ENCODE measurements around the gene RELCH. TPM values are rescaled to one million over a fixed set of nuclear protein-coding genes. Genes with fewer than 3 reads are reported as not detected.

Gene RELCH
- total and polyA plus RNA-seq, 2 experiments from 2014 or later: 8.6 to 38.6 TPM

DNA sequence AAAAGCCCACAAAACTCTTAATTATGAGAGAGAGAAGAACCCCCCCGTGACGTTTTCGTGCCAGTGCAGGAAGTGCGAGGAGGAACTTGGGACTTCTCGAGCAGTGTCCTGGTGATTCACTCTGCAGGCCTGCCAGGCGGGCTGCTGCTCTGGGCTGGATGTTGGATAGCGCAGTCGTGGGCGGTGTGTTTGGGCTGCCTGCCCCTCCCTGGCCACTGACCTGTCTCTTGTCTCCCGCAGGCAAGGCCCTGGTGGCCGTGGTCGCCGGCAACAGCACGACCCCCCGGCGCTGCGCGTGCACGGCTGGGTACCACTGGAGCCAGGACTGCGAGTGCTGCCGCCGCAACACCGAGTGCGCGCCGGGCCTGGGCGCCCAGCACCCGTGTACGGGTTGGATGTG lies 167.1 kb downstream of the RELCH start:
- TF ChIP-seq EZH2phosphoT487 (IDR thresholded peaks at IDR 0.05; ENCODE audit: insufficient read depth, low read depth): no peak
- no peak for TF ChIP-seq EZH2 (IDR thresholded peaks at IDR 0.05; ENCODE audit: insufficient read depth, poor library complexity, severe bottlenecking)
- Histone ChIP-seq H3K9me3 (ENCODE audit: low read depth) (no peaks in the 10 kb centered on the region), H3K27ac (no peak overlapping the region), H2AFZ (no peak overlapping the region), H3K9ac (no peak overlapping the region), H3K4me1 (ENCODE audit: insufficient read depth) (no peaks in the 10 kb centered on the region), H3K79me2 (ENCODE audit: insufficient read depth) (no peaks in the 10 kb centered on the region), H3K36me3 (ENCODE audit: low read depth) (no peaks in the 10 kb centered on the region), H3K4me2 (ENCODE audit: unreplicated experiment) (no peak overlapping the region), H3K4me3 (no peak overlapping the region), H3K27me3 (replicated peaks; ENCODE audit: insufficient read depth) (no peaks in the 10 kb centered on the region), H3K9me2 (ENCODE audit: insufficient read depth) (no peaks in the 10 kb centered on the region), H3F3A (ENCODE audit: insufficient read depth) (no peaks in the 10 kb centered on the region), H4K20me1 (ENCODE audit: insufficient read depth) (no peaks in the 10 kb centered on the region)
- in situ Hi-C loops (cut with MboI): no loop called here
- no peak for DNase-seq
- 91 to 92% methylated on average over 29 of the region's 29 CpGs for WGBS, 2 experiments (ENCODE audit: low coverage in 1 of 2, low lambda C conversion rate in 2 of 2, missing lambda C conversion rate in 2 of 2)

- no peaks in the 10 kb centered on the region; the same call in 1 of the 2 replicates for H3K27me3 ChIP-seq (replicated peaks; ENCODE audit: insufficient read depth)
- H4K20me1 ChIP-seq (ENCODE audit: insufficient read depth): no peaks in the 10 kb centered on the region
- no peaks in the 10 kb centered on the region for H3K9me3 ChIP-seq (ENCODE audit: low read depth)
- no peaks in the 10 kb centered on the region for H3F3A ChIP-seq (ENCODE audit: insufficient read depth)
- H3K4me1 ChIP-seq (ENCODE audit: insufficient read depth): no peaks in the 10 kb centered on the region
- no peak overlapping the region for H3K9ac ChIP-seq
- in situ Hi-C loops (cut with MboI): no loop called here
- TF ChIP-seq EZH2 (IDR thresholded peaks at IDR 0.05; ENCODE audit: insufficient read depth, poor library complexity, severe bottlenecking) (no peak), EZH2phosphoT487 (IDR thresholded peaks at IDR 0.05; ENCODE audit: insufficient read depth, low read depth) (no peak)
- 86 to 87% methylated on average over 5 of the region's 5 CpGs for WGBS, 2 experiments (ENCODE audit: low coverage in 1 of 2, low lambda C conversion rate in 2 of 2, missing lambda C conversion rate in 2 of 2)
- H3K9me2 ChIP-seq (ENCODE audit: insufficient read depth): no peaks in the 10 kb centered on the region
- no peaks in the 10 kb centered on the region for H3K36me3 ChIP-seq (ENCODE audit: low read depth)
- no peak overlapping the region for H3K4me2 ChIP-seq (ENCODE audit: unreplicated experiment)
- DNase-seq: no peak
- no peak overlapping the region for H3K4me3 ChIP-seq
- no peaks in the 10 kb centered on the region for H3K79me2 ChIP-seq (ENCODE audit: insufficient read depth)
- no peak overlapping the region for H2AFZ ChIP-seq
- no peak overlapping the region for H3K27ac ChIP-seq
Observed at GRCh38 chr18:62357079-62357719, 170.1 kb downstream of the RELCH start.

Small RNAs within 50 kb of the gene (small RNA-seq; reads per million reads assigned to genes)
- gene RF00019 (ENCODE audit: low read depth, low replicate concordance): not detected

Other genes with a start within 250 kb of the RELCH start
- 22.3 and 27.2 TPM in 2 replicates for gene PIGN, start 199 bp upstream of the RELCH start, total RNA-seq (2014; rRNA removed; shearing (Covaris generic))
- 16.0 and 17.5 TPM in 2 replicates for gene PIGN, start 199 bp upstream of the RELCH start, polyA plus RNA-seq (2016; fragmentation: Nextera tagmentation; extraction: Ambion mirVana)
- 0.22 TPM in 1 of 2 replicates, not detected in the other for gene TNFRSF11A, start 138.1 kb downstream of the RELCH start, total RNA-seq (2014; rRNA removed; shearing (Covaris generic))
- gene TNFRSF11A, start 138.1 kb downstream of the RELCH start, polyA plus RNA-seq (2016; fragmentation: Nextera tagmentation; extraction: Ambion mirVana): 0.09 TPM in 1 of 2 replicates, not detected in the other